PFSK-1 (cell line): ENCODE data around the gene SYCP3. TPM values are rescaled to one million over a fixed set of nuclear protein-coding genes. Genes with fewer than 3 reads are reported as not detected.

Source experiments
- FOXP2 ChIP-seq: optimal IDR thresholded peaks from 2 replicates; pipeline ENCODE3; 2011; ENCODE audit warnings: borderline replicate concordance, control low read depth, inconsistent platforms; ENCODE audit not compliant: insufficient read depth; ENCODE audit errors: extremely low read length, extremely low read depth
- POLR2AphosphoS5 ChIP-seq: IDR thresholded peaks from 2 replicates; pipeline ENCODE4 v1.6.1; 2012; ENCODE audit warnings: low read depth, mild to moderate bottlenecking, control low read depth, low read length, moderate library complexity
- SIN3A ChIP-seq: IDR thresholded peaks from 2 replicates; pipeline ENCODE4 v1.6.1; 2012; ENCODE audit warnings: mild to moderate bottlenecking, low read length, moderate library complexity, borderline replicate concordance; ENCODE audit not compliant: insufficient read depth
- TAF1 ChIP-seq: IDR thresholded peaks from 2 replicates; pipeline ENCODE4 v1.6.1; 2012; ENCODE audit warnings: low read length, control low read depth, borderline replicate concordance; ENCODE audit not compliant: insufficient read depth
- polyA plus RNA-seq: library from polyadenylated mRNA; unstranded; fragments of >200 nt; gene quantifications from one replicate; pipeline ENCODE4 v1.2.1, GENCODE V29; 2012; ENCODE audit warnings: low read depth, missing spikeins; ENCODE audit not compliant: insufficient read length
- TF ChIP-seq, protein P1 (sequence below), 2 experiments: IDR thresholded peaks; 2 replicates each; pipeline versions ENCODE4 v1.6.1 to v1.8.0; 2011 to 2012; ENCODE audit warnings: low read depth in 2 of 2, low read length in 2 of 2, control low read depth in 1 of 2, inconsistent platforms in 1 of 2, mild to moderate bottlenecking in 1 of 2, moderate library complexity in 1 of 2; ENCODE audit not compliant: insufficient read depth in 1 of 2

SYCP3 gene
- not detected for polyA plus RNA-seq

DNA sequence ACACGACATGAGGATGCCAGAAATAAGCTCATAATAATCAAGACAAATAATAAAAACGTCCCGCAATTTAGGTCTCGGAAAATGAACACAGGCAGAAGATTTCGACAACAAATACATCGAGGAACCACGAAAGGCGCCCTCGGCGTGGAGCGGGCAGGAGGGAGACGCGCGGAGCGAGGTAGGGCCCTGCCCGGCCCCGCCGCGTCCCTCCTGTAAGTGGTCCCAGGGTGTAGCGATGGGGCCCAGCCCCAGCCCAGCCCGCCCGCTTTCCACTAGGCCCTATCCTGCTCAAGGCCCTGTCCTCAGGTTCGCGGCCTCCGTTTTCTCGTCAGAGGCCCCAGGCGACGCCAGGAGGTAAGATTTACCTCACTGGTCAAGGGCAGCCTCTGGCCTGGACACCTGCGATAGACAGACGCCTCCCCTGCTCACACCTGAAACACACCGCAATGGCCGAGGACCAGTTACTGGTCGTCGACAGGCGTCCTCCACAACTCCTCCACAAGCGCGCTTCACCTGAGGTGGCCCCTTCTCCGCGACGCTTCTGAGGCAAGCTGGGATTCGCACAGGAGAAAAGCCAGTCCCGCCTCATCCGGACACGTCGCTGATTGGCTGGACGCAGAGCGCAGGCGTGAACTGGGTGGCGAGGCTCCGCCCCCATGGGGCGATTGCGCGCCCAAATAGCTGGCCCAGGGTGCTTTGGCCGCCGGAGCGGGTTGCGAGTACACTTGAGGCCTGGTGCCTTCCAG is at the start of gene SYCP3:
Gene SYCP3, minus strand, starts transcription at position 543 of the 746 bp plus-strand sequence. CDS start 1,527 bp downstream, outside the sequence.
- TF ChIP-seq, protein P1, sequence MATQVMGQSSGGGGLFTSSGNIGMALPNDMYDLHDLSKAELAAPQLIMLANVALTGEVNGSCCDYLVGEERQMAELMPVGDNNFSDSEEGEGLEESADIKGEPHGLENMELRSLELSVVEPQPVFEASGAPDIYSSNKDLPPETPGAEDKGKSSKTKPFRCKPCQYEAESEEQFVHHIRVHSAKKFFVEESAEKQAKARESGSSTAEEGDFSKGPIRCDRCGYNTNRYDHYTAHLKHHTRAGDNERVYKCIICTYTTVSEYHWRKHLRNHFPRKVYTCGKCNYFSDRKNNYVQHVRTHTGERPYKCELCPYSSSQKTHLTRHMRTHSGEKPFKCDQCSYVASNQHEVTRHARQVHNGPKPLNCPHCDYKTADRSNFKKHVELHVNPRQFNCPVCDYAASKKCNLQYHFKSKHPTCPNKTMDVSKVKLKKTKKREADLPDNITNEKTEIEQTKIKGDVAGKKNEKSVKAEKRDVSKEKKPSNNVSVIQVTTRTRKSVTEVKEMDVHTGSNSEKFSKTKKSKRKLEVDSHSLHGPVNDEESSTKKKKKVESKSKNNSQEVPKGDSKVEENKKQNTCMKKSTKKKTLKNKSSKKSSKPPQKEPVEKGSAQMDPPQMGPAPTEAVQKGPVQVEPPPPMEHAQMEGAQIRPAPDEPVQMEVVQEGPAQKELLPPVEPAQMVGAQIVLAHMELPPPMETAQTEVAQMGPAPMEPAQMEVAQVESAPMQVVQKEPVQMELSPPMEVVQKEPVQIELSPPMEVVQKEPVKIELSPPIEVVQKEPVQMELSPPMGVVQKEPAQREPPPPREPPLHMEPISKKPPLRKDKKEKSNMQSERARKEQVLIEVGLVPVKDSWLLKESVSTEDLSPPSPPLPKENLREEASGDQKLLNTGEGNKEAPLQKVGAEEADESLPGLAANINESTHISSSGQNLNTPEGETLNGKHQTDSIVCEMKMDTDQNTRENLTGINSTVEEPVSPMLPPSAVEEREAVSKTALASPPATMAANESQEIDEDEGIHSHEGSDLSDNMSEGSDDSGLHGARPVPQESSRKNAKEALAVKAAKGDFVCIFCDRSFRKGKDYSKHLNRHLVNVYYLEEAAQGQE (IDR thresholded peaks at IDR 0.05; ENCODE audit: insufficient read depth in 1 of 2, low read depth in 2 of 2, low read length in 2 of 2), result no peak
- no peak for TF ChIP-seq POLR2AphosphoS5

DNA sequence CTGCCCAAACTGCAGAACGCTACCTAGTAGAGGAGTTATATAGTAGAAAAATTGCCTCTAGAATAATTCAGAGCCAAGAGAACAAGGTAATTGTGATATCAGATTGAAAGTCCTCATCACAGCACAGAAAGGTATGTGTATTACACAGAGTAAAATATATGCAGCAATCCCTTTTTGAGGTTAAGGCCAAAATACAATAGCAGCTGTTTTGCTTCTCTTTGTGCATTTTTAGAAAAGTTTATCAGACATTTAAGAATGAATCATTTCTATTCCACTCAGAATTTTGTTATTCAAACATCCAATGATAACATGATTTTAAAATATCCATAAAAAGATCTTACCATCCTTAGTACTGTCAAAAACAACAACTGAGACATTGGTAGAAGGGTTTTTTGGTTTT is 46.4 kb upstream of the SYCP3 start:
- TF ChIP-seq FOXP2 (no peak), SIN3A (no peak), POLR2AphosphoS5 (no peak), TAF1 (no peak)
- TF ChIP-seq, protein P1 (IDR thresholded peaks at IDR 0.05; ENCODE audit: insufficient read depth in 1 of 2, low read depth in 2 of 2, low read length in 2 of 2), result no peak

DNA sequence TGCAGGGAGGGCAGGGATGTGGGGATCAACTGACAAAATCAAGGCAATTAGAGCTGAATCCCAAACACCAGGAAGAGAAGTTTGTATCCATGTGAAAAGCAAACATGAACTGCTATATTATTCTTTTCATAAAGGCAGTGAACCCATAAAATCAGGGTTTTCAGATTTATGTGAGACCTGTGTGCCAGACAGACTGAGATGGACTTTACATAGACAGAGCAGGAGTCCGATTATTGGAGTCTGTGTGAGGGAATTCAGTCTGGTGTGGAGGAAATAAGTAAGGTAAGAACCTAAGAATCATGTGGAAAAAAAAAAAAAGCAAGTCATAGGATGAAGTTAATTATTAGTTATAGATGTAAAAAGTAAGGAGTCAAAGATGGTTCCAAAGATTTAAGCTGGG is 45.1 kb upstream of the SYCP3 start:
- TF ChIP-seq FOXP2 (no peak), TAF1 (no peak), POLR2AphosphoS5 (no peak), SIN3A (no peak)
- TF ChIP-seq, protein P1 (IDR thresholded peaks at IDR 0.05; ENCODE audit: insufficient read depth in 1 of 2, low read depth in 2 of 2, low read length in 2 of 2), result no peak

DNA sequence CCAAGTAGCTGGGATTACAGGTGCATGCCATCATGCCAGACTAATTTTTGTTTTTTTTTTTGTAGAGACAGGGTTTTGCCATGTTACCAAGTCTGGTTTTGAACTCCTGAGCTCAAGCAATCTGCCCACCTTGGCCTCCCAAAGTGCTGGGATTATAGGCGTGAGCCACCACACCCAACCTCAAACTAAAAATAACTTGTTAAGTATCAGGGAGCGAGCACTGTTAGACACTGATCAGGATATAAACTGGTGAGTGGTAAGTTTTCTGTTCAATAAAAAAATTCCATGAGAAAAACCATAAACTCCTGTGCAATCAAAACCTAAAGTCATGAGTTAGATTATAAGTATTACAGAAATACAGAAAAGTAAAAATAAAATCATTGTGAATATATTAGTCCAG is 44.6 kb upstream of the SYCP3 start:
- TF ChIP-seq FOXP2, result no peak

DNA sequence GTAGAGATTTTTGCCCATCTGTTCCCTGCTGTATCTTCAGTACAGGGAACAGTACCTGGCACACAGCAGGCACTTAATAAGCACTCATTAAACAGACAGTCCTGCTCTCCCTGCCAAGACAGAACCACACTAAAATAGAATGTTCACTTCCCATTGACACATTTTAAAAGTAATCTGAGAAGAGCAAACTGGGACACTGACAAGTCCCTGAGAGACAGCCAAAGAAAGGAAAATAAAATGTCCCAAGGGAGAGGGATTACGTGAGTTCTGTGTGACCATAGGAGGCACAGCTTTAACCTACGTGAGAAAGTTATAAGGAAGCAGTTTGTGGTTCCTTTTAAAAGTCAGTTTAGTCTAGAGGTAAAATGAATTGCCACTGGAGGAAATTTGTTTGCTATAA is 43.9 kb upstream of the SYCP3 start:
- TF ChIP-seq TAF1, result no peak
- TF ChIP-seq, protein P1 (IDR thresholded peaks at IDR 0.05; ENCODE audit: insufficient read depth in 1 of 2, low read depth in 2 of 2, low read length in 2 of 2), result no peak
- TF ChIP-seq SIN3A, result no peak
- no peak for TF ChIP-seq POLR2AphosphoS5
- no peak for TF ChIP-seq FOXP2
